T-cell (primary cell): ENCODE results near the gene CPO. TPM values are rescaled to one million over a fixed set of nuclear protein-coding genes. Genes with fewer than 3 reads are reported as not detected.
"Not testable (repeated sequence)": the region's sequence is repeated elsewhere in the genome, so short reads cannot be mapped to it uniquely, and the experiment has no call there.

ENCODE experiments used
- ATAC-seq, 4 experiments: fragments of 200-7000 bp in 3 of 4; fragments of 150-1000 bp in 1 of 4; cut with Tn5 transposase; replicated peaks in 1 of 4; 1 replicate in 3 of 4; 2 replicates in 1 of 4; pipeline ENCODE4 v1.10.0; 2021; ENCODE audit warnings: moderate library complexity in 3 of 4, mild to moderate bottlenecking in 2 of 4, moderate number of reproducible peaks in 1 of 4
- CTCF ChIA-PET, 2 donors: fragments of 300-600 bp; sonication (Branson Sonifier 250); formaldehyde crosslinking; loops; one replicate each; lab custom pipeline; 2022; ENCODE audit warnings: antibody characterized with exemption in 2 of 2; lab: Charles Lee
- POLR2A ChIA-PET, 2 donors: fragments of 300-600 bp; sonication (Branson Sonifier 250); formaldehyde crosslinking; loops; one replicate each; lab custom pipeline; 2022; ENCODE audit warnings: antibody characterized with exemption in 2 of 2; lab: Charles Lee
- DNase-seq, 35 experiments: peaks; one replicate each; pipeline versions ENCODE4 v3.0.0 to v3.0.0-alpha.2; 2013 to 2023
- H3K27ac ChIP-seq: one replicate; pipeline ENCODE4 v1.5.1; 2013; ENCODE audit warnings: low read length
- H3K27me3 ChIP-seq, 2 experiments: replicated peaks in 1 of 2; 1 replicate in 1 of 2; 2 replicates in 1 of 2; pipeline versions ENCODE4 v1.6.1 to v1.7.0; 2013; ENCODE audit warnings: low read length in 1 of 2, mixed read lengths in 1 of 2; ENCODE audit not compliant: control insufficient read depth in 2 of 2, insufficient read depth in 2 of 2; ENCODE audit errors: extremely low read depth in 1 of 2
- H3K36me3 ChIP-seq, 2 donors: 1 replicate in 1 of 2; 2 replicates in 1 of 2; pipeline versions ENCODE4 v1.6.1 to v1.7.0; 2013; ENCODE audit warnings: low read length in 1 of 2; ENCODE audit not compliant: control insufficient read depth in 2 of 2, insufficient read depth in 1 of 2; ENCODE audit errors: extremely low read depth in 1 of 2
- H3K4me1 ChIP-seq, 2 experiments: 1 replicate in 1 of 2; 2 replicates in 1 of 2; pipeline versions ENCODE4 v1.6.1 to v1.7.0; 2013; ENCODE audit warnings: low read length in 2 of 2, mixed read lengths in 1 of 2; ENCODE audit not compliant: insufficient read depth in 2 of 2, control insufficient read depth in 1 of 2; ENCODE audit errors: extremely low read depth in 1 of 2
- H3K4me3 ChIP-seq, 2 donors: 1 replicate in 1 of 2; 2 replicates in 1 of 2; pipeline versions ENCODE4 v1.5.1 to v1.7.0; 2013; ENCODE audit warnings: mild to moderate bottlenecking in 2 of 2, low read length in 1 of 2, moderate library complexity in 1 of 2; ENCODE audit not compliant: control insufficient read depth in 1 of 2; ENCODE audit errors: extremely low read depth in 1 of 2
- H3K9me3 ChIP-seq: 2 replicates; pipeline ENCODE4 v1.7.0; 2013
- H3K27ac Mint-ChIP-seq, 2 donors: one replicate each; pipeline ENCODE4 v1.8.0; 2020 to 2021; ENCODE audit warnings: mild to moderate bottlenecking in 2 of 2, mixed read lengths in 2 of 2
- H3K27me3 Mint-ChIP-seq, 2 donors: one replicate each; pipeline ENCODE4 v1.8.0; 2021 to 2022; ENCODE audit warnings: mixed read lengths in 2 of 2
- H3K36me3 Mint-ChIP-seq: one replicate; pipeline ENCODE4 v1.8.0; 2021; ENCODE audit warnings: mixed read lengths
- H3K4me1 Mint-ChIP-seq, 3 donors: one replicate each; pipeline ENCODE4 v1.8.0; 2020 to 2022; ENCODE audit warnings: mixed read lengths in 3 of 3, mild to moderate bottlenecking in 1 of 3
- H3K4me3 Mint-ChIP-seq, 3 donors: one replicate each; pipeline ENCODE4 v1.8.0; 2020 to 2022; ENCODE audit warnings: mild to moderate bottlenecking in 3 of 3, mixed read lengths in 3 of 3, moderate library complexity in 3 of 3
- H3K9me3 Mint-ChIP-seq, 3 donors: one replicate each; pipeline ENCODE4 v1.8.0; 2020 to 2022; ENCODE audit warnings: mixed read lengths in 3 of 3
- WGBS: methylation state at CpG from one replicate; pipeline ENCODE4 v1.1.5; 2013; ENCODE audit warnings: missing lambda C conversion rate; ENCODE audit not compliant: insufficient coverage; 5-methylcytosine and 5-hydroxymethylcytosine counted together
- total RNA-seq, 35 experiments: library from RNA in 6 of 35; stranded (reverse) in 6 of 35; fragments of 120-200 nt in 1 of 35; gene quantifications; one replicate each; pipeline versions ENCODE4 v1.2.1 to v1.2.4 and lab custom pipeline; 2013 to 2026

CPO gene
- total RNA-seq, 5 donors from 2014 or later (not counting 1 experiment from before 2014, with no cell fraction given) = 0.30 TPM; not detected in 4

DNA sequence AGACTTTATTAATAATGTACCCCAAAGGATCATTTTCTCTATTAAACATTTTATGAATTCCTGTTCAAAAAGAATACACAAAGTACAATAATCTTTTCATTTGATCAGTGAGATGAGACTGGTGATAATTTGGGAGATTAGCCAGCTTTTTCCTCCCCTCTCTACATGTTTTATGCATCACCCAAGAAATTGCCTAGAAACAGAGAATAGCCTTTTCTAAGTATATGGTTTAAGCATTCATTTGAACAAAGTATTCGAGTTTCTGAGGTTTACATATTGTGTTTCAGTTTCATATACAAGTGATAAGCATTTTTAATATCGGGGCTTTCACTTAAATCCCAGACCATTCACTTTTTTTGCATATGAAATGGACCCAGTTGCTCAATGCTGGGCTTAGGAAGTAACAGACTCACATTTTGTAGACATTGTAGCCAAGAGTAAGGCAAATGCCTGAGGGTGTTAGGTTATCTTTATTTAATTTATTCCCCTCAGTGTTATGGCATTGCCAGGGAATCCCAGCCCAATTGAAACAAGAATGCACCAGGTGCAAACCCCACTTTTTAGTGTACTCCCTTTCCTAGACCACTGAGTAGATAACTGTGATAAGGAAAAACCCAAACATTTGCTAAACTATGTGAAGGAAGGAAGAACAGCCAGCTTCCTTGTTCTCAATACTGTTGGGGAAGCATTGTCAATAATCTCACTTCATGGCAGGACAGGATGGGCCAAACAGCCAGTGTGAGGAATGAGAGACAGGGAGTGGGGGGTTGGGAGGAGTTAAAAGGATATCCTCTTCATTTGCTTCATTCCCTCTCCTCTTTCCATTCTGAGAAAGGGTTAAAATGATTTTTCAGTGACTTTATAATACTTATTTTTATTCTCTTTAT, 3.5 kb downstream of the CPO start:
- H3K9me3 Mint-ChIP-seq = peaks cover 0 to 16% (median 8%) of the 10 kb centered on the region in 3 donors
- Histone ChIP-seq H3K36me3 (no peaks in the 10 kb centered on the region), H3K9me3 (peaks cover 3% of the 10 kb centered on the region), H3K4me3 (no peak overlapping the region), H3K27ac (no peak overlapping the region), H3K4me1 (no peaks in the 10 kb centered on the region), H3K27me3 (no peaks in the 10 kb centered on the region)
- H3K4me1 Mint-ChIP-seq = no peaks in the 10 kb centered on the region
- H3K27ac Mint-ChIP-seq = no peak overlapping the region
- no peaks in the 10 kb centered on the region for H3K36me3 Mint-ChIP-seq
- ATAC-seq = no peak
- H3K4me3 Mint-ChIP-seq = no peak overlapping the region
- no peak for DNase-seq
- ChIA-PET POLR2A (no interaction called here), CTCF (no interaction called here)
- WGBS = no CpG with 5 or more reads among the region's 2 CpGs
- H3K27me3 Mint-ChIP-seq = peaks cover 3 to 7% of the 10 kb centered on the region in 2 donors

DNA sequence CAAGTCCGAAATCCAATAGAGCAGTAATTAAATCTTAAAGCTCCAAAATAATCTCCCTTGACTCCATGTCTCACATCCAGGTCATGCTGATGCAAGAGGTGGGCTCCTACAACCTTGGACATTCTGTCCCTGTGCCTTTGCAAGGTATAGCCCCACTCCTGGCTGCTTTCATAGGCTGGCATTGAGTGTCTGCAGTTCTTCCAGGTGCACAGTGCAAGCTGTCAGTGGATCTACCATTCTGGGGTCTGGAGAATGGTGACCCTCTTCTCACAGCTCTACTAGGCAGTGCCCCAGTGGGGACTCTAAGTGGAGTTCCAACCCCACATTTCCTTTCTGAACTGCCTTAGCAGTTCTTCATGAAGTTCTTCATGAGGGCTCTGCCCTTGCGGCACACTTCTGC, 14.1 kb downstream of the CPO start:
- H3K27ac Mint-ChIP-seq, H3K27ac ChIP-seq, H3K4me3 ChIP-seq, H3K4me1 Mint-ChIP-seq, H3K27me3 Mint-ChIP-seq, ATAC-seq, H3K36me3 ChIP-seq, H3K27me3 ChIP-seq, H3K4me3 Mint-ChIP-seq, CTCF ChIA-PET, DNase-seq, POLR2A ChIA-PET, H3K36me3 Mint-ChIP-seq, H3K4me1 ChIP-seq, H3K9me3 ChIP-seq: not testable (repeated sequence)
- H3K9me3 Mint-ChIP-seq = peaks cover 3 to 23% (median 7%) of the 10 kb centered on the region in 3 donors
- no CpG with 5 or more reads among the region's 2 CpGs for WGBS

DNA sequence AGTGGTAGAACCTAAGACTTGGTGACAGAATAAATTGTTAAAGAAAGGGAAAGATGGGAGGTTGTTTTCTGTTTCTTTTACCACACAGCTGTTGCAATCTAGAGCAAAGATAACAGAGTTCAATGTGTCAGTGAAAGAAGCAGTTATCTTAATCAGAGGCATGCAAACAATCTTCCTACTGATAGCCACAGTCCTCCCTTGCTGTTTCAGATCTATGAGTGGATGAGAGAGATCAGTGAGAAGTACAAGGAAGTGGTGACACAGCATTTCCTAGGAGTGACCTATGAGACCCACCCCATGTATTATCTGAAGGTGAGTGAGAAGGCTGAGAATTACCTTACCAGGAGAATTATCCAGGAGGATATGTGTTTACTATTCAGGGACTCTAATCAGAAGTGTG, 15.9 kb downstream of the CPO start:
- H3K4me1 Mint-ChIP-seq = no peaks in the 10 kb centered on the region
- Histone ChIP-seq H3K27ac (no peak overlapping the region), H3K36me3 (no peaks in the 10 kb centered on the region), H3K27me3 (no peaks in the 10 kb centered on the region), H3K4me3 (no peak overlapping the region), H3K4me1 (no peaks in the 10 kb centered on the region), H3K9me3 (no peaks in the 10 kb centered on the region)
- ChIA-PET POLR2A (no interaction called here), CTCF (no interaction called here)
- H3K36me3 Mint-ChIP-seq = no peaks in the 10 kb centered on the region
- no peak for DNase-seq
- peaks cover 3 to 20% (median 7%) of the 10 kb centered on the region in 3 donors for H3K9me3 Mint-ChIP-seq
- no peak overlapping the region for H3K27ac Mint-ChIP-seq
- H3K4me3 Mint-ChIP-seq = no peak overlapping the region
- no peaks in the 10 kb centered on the region for H3K27me3 Mint-ChIP-seq
- no peak for ATAC-seq

DNA sequence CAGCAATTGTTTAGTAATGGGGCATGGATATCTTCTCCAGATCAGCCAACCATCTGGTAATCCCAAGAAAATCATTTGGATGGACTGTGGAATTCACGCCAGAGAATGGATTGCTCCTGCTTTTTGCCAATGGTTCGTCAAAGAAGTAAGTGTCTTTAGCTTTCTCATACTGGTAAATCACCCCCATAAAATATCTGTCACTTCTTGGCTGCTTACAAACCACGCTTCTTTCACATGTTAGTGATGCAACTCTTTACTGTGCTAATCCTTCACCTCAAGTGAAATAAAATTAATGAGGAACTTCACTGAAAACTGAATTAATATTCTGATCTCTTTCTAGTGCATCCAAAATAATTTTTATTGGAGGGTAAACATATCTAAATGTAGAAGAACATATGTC, 18.9 kb downstream of the CPO start:
- Histone ChIP-seq H3K27me3 (no peaks in the 10 kb centered on the region), H3K4me1 (no peaks in the 10 kb centered on the region), H3K4me3 (no peak overlapping the region), H3K9me3 (no peaks in the 10 kb centered on the region), H3K27ac (no peak overlapping the region), H3K36me3 (no peaks in the 10 kb centered on the region)
- WGBS = no CpG with 5 or more reads among the region's 3 CpGs
- H3K9me3 Mint-ChIP-seq = peaks cover 0 to 12% (median 4%) of the 10 kb centered on the region in 3 donors
- ATAC-seq (no peak), DNase-seq (no peak)
- no peaks in the 10 kb centered on the region for H3K36me3 Mint-ChIP-seq
- POLR2A ChIA-PET = no interaction called here
- no peaks in the 10 kb centered on the region for H3K4me1 Mint-ChIP-seq
- H3K4me3 Mint-ChIP-seq = no peak overlapping the region
- CTCF ChIA-PET = no interaction called here
- H3K27me3 Mint-ChIP-seq = no peaks in the 10 kb centered on the region
- H3K27ac Mint-ChIP-seq = no peak overlapping the region

DNA sequence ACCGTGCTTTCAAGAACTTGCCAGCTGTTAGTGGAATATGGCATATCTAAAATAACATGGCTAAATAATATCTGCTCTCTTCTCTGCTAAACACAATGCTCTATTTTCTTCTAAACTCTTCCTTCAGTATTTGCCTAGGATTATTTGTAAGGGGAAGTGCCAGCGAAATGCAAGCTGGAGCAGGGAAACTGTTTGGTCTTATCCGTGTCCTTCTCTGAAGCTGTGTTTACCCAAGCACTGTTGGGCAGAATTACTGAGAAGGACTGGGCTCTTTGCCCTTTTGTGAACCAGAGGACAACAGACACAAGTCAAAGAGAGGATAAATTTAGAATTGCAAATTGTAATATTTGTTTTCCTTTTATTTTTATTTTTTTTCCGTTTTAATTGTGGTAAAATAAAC, 23.6 kb downstream of the CPO start:
- H3K4me1 ChIP-seq = no peaks in the 10 kb centered on the region
- H3K4me1 Mint-ChIP-seq = no peaks in the 10 kb centered on the region
- H3K27me3 Mint-ChIP-seq = no peaks in the 10 kb centered on the region
- H3K36me3 ChIP-seq = no peaks in the 10 kb centered on the region
- no peak for ATAC-seq
- H3K4me3 ChIP-seq = no peak overlapping the region
- no peaks in the 10 kb centered on the region for H3K36me3 Mint-ChIP-seq
- ChIA-PET CTCF (no interaction called here), POLR2A (no interaction called here)
- no peaks in the 10 kb centered on the region for H3K9me3 ChIP-seq
- H3K27ac Mint-ChIP-seq = no peak overlapping the region
- H3K27ac ChIP-seq = no peak overlapping the region
- H3K4me3 Mint-ChIP-seq = no peak overlapping the region
- no peaks in the 10 kb centered on the region for H3K27me3 ChIP-seq
- no peaks in the 10 kb centered on the region for H3K9me3 Mint-ChIP-seq
- DNase-seq = no peak
- WGBS = 100% methylated on average over 2 of the region's 4 CpGs

DNA sequence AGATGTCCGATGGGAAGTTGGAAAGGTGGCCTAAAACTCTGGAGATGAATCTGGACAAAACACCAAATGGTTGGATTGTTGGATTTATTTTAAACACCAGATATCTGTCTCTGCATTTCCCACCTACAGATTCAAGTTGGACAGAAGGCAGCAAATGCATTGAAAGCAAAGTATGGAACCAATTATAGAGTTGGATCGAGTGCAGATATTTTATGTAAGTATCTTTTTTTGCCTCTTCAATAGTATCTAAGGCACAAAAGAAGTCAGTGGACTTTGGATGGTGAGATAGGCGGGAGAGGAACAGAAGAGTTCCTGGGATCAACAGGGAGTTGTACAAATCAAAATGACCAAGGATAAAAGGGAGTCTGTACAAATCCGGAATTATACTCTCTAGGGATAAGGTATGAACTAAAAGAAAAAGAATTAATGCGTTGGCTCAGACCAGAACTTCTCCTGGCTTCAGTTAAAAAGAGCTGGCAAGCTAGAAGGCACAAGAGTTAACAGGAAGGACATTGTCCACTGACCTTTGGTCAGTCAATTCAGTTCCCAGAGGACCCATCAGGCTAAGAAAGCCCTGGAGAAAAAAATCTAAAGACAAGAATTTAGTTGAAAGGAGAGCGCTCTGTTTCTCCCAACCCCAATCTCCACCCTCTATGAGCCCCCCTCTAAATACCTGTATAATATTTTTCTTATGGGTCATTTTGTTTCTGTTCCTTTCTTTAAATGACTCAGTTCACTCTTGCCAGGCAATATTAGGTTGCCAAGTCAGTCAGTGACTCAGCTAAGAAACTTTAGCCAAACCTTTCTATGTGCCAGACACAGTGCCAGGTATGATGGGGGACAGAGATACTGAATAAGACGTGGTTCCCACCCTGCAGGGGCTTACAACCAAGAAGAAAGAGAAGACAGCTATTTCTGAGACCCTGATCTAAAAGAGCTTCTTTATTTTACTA, 29.1 kb downstream of the CPO start:
- peaks cover 0 to 5% of the 10 kb centered on the region in 2 donors for H3K27me3 Mint-ChIP-seq
- no peaks in the 10 kb centered on the region for H3K9me3 Mint-ChIP-seq
- ATAC-seq (no peak), DNase-seq (no peak)
- no peak overlapping the region for H3K4me3 ChIP-seq
- 83% methylated on average over 3 of the region's 7 CpGs for WGBS
- H3K4me1 ChIP-seq = no peaks in the 10 kb centered on the region
- no peak overlapping the region for H3K27ac Mint-ChIP-seq
- no peaks in the 10 kb centered on the region for H3K36me3 ChIP-seq
- H3K4me3 Mint-ChIP-seq = no peak overlapping the region
- no peaks in the 10 kb centered on the region for H3K9me3 ChIP-seq
- H3K4me1 Mint-ChIP-seq = no peaks in the 10 kb centered on the region
- POLR2A ChIA-PET = no interaction called here
- no peaks in the 10 kb centered on the region for H3K36me3 Mint-ChIP-seq
- CTCF ChIA-PET = no interaction called here
- H3K27ac ChIP-seq = no peak overlapping the region
- H3K27me3 ChIP-seq = no peaks in the 10 kb centered on the region
